OCI-LY1 (cell line): ENCODE results near the gene R3HDM1.

Experiments
- H2AFZ ChIP-seq: fragments of 200-600 bp; sonication (generic), shearing (Covaris generic); 2 replicates; pipeline ENCODE4 v1.6.0; 2014; ENCODE audit warnings: antibody characterized with exemption, mild to moderate bottlenecking, low read length
- H3F3A ChIP-seq: fragments of 200-600 bp; sonication (generic), shearing (Covaris generic); 2 replicates; pipeline ENCODE4 v1.6.0; 2014; ENCODE audit warnings: mild to moderate bottlenecking, antibody characterized with exemption, low read length, moderate library complexity; ENCODE audit not compliant: insufficient read depth
- H3K27ac ChIP-seq: fragments of 200-600 bp; sonication (generic); 2 replicates; pipeline ENCODE4 v1.5.1; 2014; ENCODE audit warnings: low read length, mixed run types, mild to moderate bottlenecking, low read depth; ENCODE audit not compliant: poor library complexity, severe bottlenecking
- H3K27me3 ChIP-seq: fragments of 200-600 bp; sonication (generic); 2 replicates; pipeline ENCODE4 v1.6.0; 2014; ENCODE audit warnings: antibody characterized with exemption, mild to moderate bottlenecking, low read length, moderate library complexity; ENCODE audit not compliant: insufficient read depth
- H3K36me3 ChIP-seq: fragments of 200-600 bp; sonication (generic); 2 replicates; pipeline ENCODE4 v1.6.1; 2014; ENCODE audit warnings: mild to moderate bottlenecking, antibody characterized with exemption, low read length, moderate library complexity, mixed read lengths; ENCODE audit not compliant: insufficient read depth
- H3K4me1 ChIP-seq: fragments of 200-600 bp; sonication (generic); 2 replicates; pipeline ENCODE4 v1.5.1; 2014; ENCODE audit warnings: mild to moderate bottlenecking, low read length, moderate library complexity; ENCODE audit not compliant: insufficient read depth, severe bottlenecking
- H3K4me2 ChIP-seq: fragments of 200-600 bp; sonication (generic), shearing (Covaris generic); 2 replicates; pipeline ENCODE4 v1.6.1; 2014; ENCODE audit warnings: low read length
- H3K4me3 ChIP-seq: fragments of 200-600 bp; sonication (generic); 2 replicates; pipeline ENCODE4 v1.5.1; 2014; ENCODE audit warnings: low read length, low read depth, mild to moderate bottlenecking, mixed read lengths; ENCODE audit not compliant: poor library complexity, severe bottlenecking
- H3K79me2 ChIP-seq: fragments of 200-600 bp; shearing (Covaris generic); 2 replicates; pipeline ENCODE4 v1.6.1; 2016; ENCODE audit warnings: mixed run types, low read length, mixed read lengths; ENCODE audit not compliant: insufficient read depth
- H3K9ac ChIP-seq: fragments of 200-600 bp; sonication (generic), shearing (Covaris generic); 2 replicates; pipeline ENCODE4 v1.6.1; 2014; ENCODE audit warnings: mild to moderate bottlenecking, low read length, mixed read lengths
- H3K9me2 ChIP-seq: fragments of 200-600 bp; sonication (generic), shearing (Covaris generic); 2 replicates; pipeline ENCODE4 v1.6.1; 2014; ENCODE audit warnings: low read depth, mild to moderate bottlenecking, low read length, mixed read lengths
- H3K9me3 ChIP-seq: fragments of 200-600 bp; shearing (Covaris generic); 2 replicates; pipeline ENCODE4 v1.6.1; 2014; ENCODE audit warnings: low read length, mixed read lengths
- H4K20me1 ChIP-seq: fragments of 200-600 bp; sonication (generic), shearing (Covaris generic); 2 replicates; pipeline ENCODE4 v1.6.0; 2016; ENCODE audit warnings: mild to moderate bottlenecking, low read length; ENCODE audit not compliant: insufficient read depth
- CTCF ChIP-seq: fragments of 200-600 bp; sonication (generic), shearing (Covaris generic); IDR thresholded peaks from 2 replicates; pipeline ENCODE4 v1.5.1; 2017; ENCODE audit warnings: mild to moderate bottlenecking, antibody characterized with exemption, low read length, moderate library complexity, mixed read lengths
- EZH2 ChIP-seq: fragments of 200-600 bp; sonication (generic), shearing (Covaris generic); IDR thresholded peaks from 2 replicates; pipeline ENCODE4 v1.8.0; 2017; ENCODE audit warnings: borderline replicate concordance, mixed run types, mild to moderate bottlenecking, antibody characterized with exemption, low read length, moderate library complexity, mixed read lengths

R3HDM1 gene

GRCh38 chr2:135531231-135532197, at the start of gene R3HDM1:
Gene R3HDM1, plus strand, starts transcription at chr2:135531484. Its CDS starts 73,362 bp downstream, at chr2:135604846.
- TF ChIP-seq CTCF (peak; percentile 50), EZH2 (no peak)
- Histone ChIP-seq H2AFZ (no peak within 1 kb of the TSS), H3K4me1 (peaks cover 45% of the 10 kb centered on the region), H3K27ac (peak within 1 kb of the TSS; percentile 83), H3K9me2 (no peaks in the 10 kb centered on the region), H3K4me3 (peak within 1 kb of the TSS; percentile 82), H4K20me1 (no peaks in the 10 kb centered on the region), H3K9ac (peak within 1 kb of the TSS; percentile 88), H3K4me2 (peak within 1 kb of the TSS; percentile 94), H3K9me3 (peaks cover 5% of the 10 kb centered on the region; the same call in 1 of the 2 replicates), H3K27me3 (no peaks in the 10 kb centered on the region), H3F3A (no peaks in the 10 kb centered on the region), H3K79me2 (peaks cover 61% of the 10 kb centered on the region), H3K36me3 (peaks cover 21% of the 10 kb centered on the region)

GRCh38 chr2:135485441-135485840, 45.8 kb upstream of the R3HDM1 start:
- no peak for TF ChIP-seq EZH2

GRCh38 chr2:135490376-135490775, 40.9 kb upstream of the R3HDM1 start:
- H3K36me3 ChIP-seq, result peaks cover 14% of the 10 kb centered on the region
- H3K4me1 ChIP-seq, result no peaks in the 10 kb centered on the region
- TF ChIP-seq CTCF, result no peak
- no peak for TF ChIP-seq EZH2
- H2AFZ ChIP-seq, result no peak overlapping the region
- H3K9me2 ChIP-seq, result no peaks in the 10 kb centered on the region
- H3K4me3 ChIP-seq, result no peak overlapping the region
- no peak overlapping the region for H3K27ac ChIP-seq
- H3K27me3 ChIP-seq, result no peaks in the 10 kb centered on the region
- H3K4me2 ChIP-seq, result no peak overlapping the region
- H4K20me1 ChIP-seq, result no peaks in the 10 kb centered on the region
- no peaks in the 10 kb centered on the region for H3F3A ChIP-seq
- peaks cover 10% of the 10 kb centered on the region; the same call in 1 of the 2 replicates for H3K9me3 ChIP-seq
- H3K79me2 ChIP-seq, result no peaks in the 10 kb centered on the region
- H3K9ac ChIP-seq, result no peak overlapping the region

More at GRCh38 chr2:135485441-135485840, 45.8 kb upstream of the R3HDM1 start:
- no peaks in the 10 kb centered on the region for H3K27me3 ChIP-seq
- no peaks in the 10 kb centered on the region for H4K20me1 ChIP-seq
- no peaks in the 10 kb centered on the region for H3K9me2 ChIP-seq
- peaks cover 14% of the 10 kb centered on the region for H3K36me3 ChIP-seq
- no peak overlapping the region for H3K27ac ChIP-seq
- H3K4me2 ChIP-seq, result no peak overlapping the region
- no peak overlapping the region for H3K4me3 ChIP-seq
- H3K9ac ChIP-seq, result no peak overlapping the region
- H3F3A ChIP-seq, result no peaks in the 10 kb centered on the region
- no peaks in the 10 kb centered on the region for H3K4me1 ChIP-seq
- no peak overlapping the region for H2AFZ ChIP-seq
- peaks cover 10% of the 10 kb centered on the region; the same call in 1 of the 2 replicates for H3K9me3 ChIP-seq
- no peaks in the 10 kb centered on the region for H3K79me2 ChIP-seq
